IPS-18a (cell line): ENCODE data around the gene GGA3.

Experiments
- H3K27ac ChIP-seq: one replicate; pipeline ENCODE4 v1.5.1; 2013; ENCODE audit warnings: low read length
- H3K27me3 ChIP-seq: one replicate; pipeline ENCODE4 v1.6.1; 2013; ENCODE audit warnings: mild to moderate bottlenecking, low read length; ENCODE audit not compliant: control insufficient read depth, insufficient read depth
- H3K36me3 ChIP-seq: one replicate; pipeline ENCODE4 v1.6.1; 2013; ENCODE audit warnings: low read depth, low read length; ENCODE audit not compliant: control insufficient read depth
- H3K4me1 ChIP-seq: one replicate; pipeline ENCODE4 v1.6.1; 2013; ENCODE audit warnings: low read depth, low read length; ENCODE audit not compliant: control insufficient read depth
- H3K4me3 ChIP-seq: one replicate; pipeline ENCODE4 v1.5.1; 2013; ENCODE audit warnings: low read length
- H3K9ac ChIP-seq: one replicate; pipeline ENCODE4 v1.6.1; 2013; ENCODE audit warnings: mild to moderate bottlenecking, low read length, moderate library complexity
- H3K9me3 ChIP-seq: one replicate; pipeline ENCODE4 v1.6.1; 2013; ENCODE audit warnings: low read depth, low read length; ENCODE audit not compliant: control insufficient read depth

The GGA3 gene

GRCh38 chr17:75241143-75241430, 20.3 kb downstream of the GGA3 start:
- no peak overlapping the region for H3K9ac ChIP-seq
- H3K4me1 ChIP-seq = no peaks in the 10 kb centered on the region
- H3K27ac ChIP-seq = no peak overlapping the region

GRCh38 chr17:75240394-75241142, 20.8 kb downstream of the GGA3 start:
- Histone ChIP-seq H3K36me3 (peaks cover 69% of the 10 kb centered on the region), H3K27ac (no peak overlapping the region), H3K9ac (no peak overlapping the region), H3K4me1 (no peaks in the 10 kb centered on the region), H3K27me3 (no peaks in the 10 kb centered on the region), H3K4me3 (no peak overlapping the region), H3K9me3 (no peaks in the 10 kb centered on the region)

More at GRCh38 chr17:75241143-75241430, 20.3 kb downstream of the GGA3 start:
- Histone ChIP-seq H3K4me3 (no peak overlapping the region), H3K36me3 (peaks cover 69% of the 10 kb centered on the region), H3K27me3 (no peaks in the 10 kb centered on the region), H3K9me3 (no peaks in the 10 kb centered on the region)

- Histone ChIP-seq H3K36me3 (peaks cover 72% of the 10 kb centered on the region), H3K9me3 (no peaks in the 10 kb centered on the region), H3K4me3 (no peak overlapping the region), H3K27ac (no peak overlapping the region), H3K9ac (no peak overlapping the region), H3K4me1 (no peaks in the 10 kb centered on the region), H3K27me3 (no peaks in the 10 kb centered on the region)
Observed at GRCh38 chr17:75239778-75240393, 21.5 kb downstream of the GGA3 start.

- Histone ChIP-seq H3K36me3 (peaks cover 79% of the 10 kb centered on the region), H3K27ac (no peak overlapping the region), H3K4me3 (no peak overlapping the region), H3K9me3 (no peaks in the 10 kb centered on the region), H3K27me3 (no peaks in the 10 kb centered on the region), H3K9ac (no peak overlapping the region), H3K4me1 (no peaks in the 10 kb centered on the region)
Observed at GRCh38 chr17:75239214-75239613, 22.2 kb downstream of the GGA3 start.

GRCh38 chr17:75238684-75239191, 22.7 kb downstream of the GGA3 start:
- H3K9ac ChIP-seq = no peak overlapping the region
- peaks cover 78% of the 10 kb centered on the region for H3K36me3 ChIP-seq
- no peaks in the 10 kb centered on the region for H3K27me3 ChIP-seq
- no peak overlapping the region for H3K27ac ChIP-seq
- H3K9me3 ChIP-seq = no peaks in the 10 kb centered on the region
- H3K4me3 ChIP-seq = no peak overlapping the region
- H3K4me1 ChIP-seq = no peaks in the 10 kb centered on the region

- peaks cover 72% of the 10 kb centered on the region for H3K36me3 ChIP-seq
- H3K9ac ChIP-seq = no peak overlapping the region
Observed at GRCh38 chr17:75238020-75238580, 23.3 kb downstream of the GGA3 start.

GRCh38 chr17:75237100-75238014, 24.0 kb downstream of the GGA3 start:
- Histone ChIP-seq H3K4me1 (no peaks in the 10 kb centered on the region), H3K27me3 (no peaks in the 10 kb centered on the region), H3K9me3 (no peaks in the 10 kb centered on the region), H3K27ac (no peak overlapping the region), H3K9ac (no peak overlapping the region), H3K36me3 (peaks cover 72% of the 10 kb centered on the region), H3K4me3 (no peak overlapping the region)

More at GRCh38 chr17:75238020-75238580, 23.3 kb downstream of the GGA3 start:
- no peaks in the 10 kb centered on the region for H3K4me1 ChIP-seq
- H3K4me3 ChIP-seq = no peak overlapping the region
- no peaks in the 10 kb centered on the region for H3K27me3 ChIP-seq
- H3K9me3 ChIP-seq = no peaks in the 10 kb centered on the region
- no peak overlapping the region for H3K27ac ChIP-seq

- H3K36me3 ChIP-seq = peaks cover 88% of the 10 kb centered on the region
Observed at GRCh38 chr17:75232786-75233185, 28.6 kb downstream of the GGA3 start.

GRCh38 chr17:75231741-75232464, 29.5 kb downstream of the GGA3 start:
- Histone ChIP-seq H3K27ac (no peak overlapping the region), H3K9ac (no peak overlapping the region), H3K4me1 (no peaks in the 10 kb centered on the region), H3K9me3 (no peaks in the 10 kb centered on the region), H3K36me3 (peaks cover 83% of the 10 kb centered on the region), H3K4me3 (no peak overlapping the region), H3K27me3 (no peaks in the 10 kb centered on the region)

More at GRCh38 chr17:75232786-75233185, 28.6 kb downstream of the GGA3 start:
- no peaks in the 10 kb centered on the region for H3K9me3 ChIP-seq
- no peak overlapping the region for H3K9ac ChIP-seq
- no peaks in the 10 kb centered on the region for H3K4me1 ChIP-seq
- H3K27ac ChIP-seq = no peak overlapping the region
- H3K27me3 ChIP-seq = no peaks in the 10 kb centered on the region
- H3K4me3 ChIP-seq = no peak overlapping the region

GRCh38 chr17:75231071-75231470, 30.3 kb downstream of the GGA3 start:
- no peaks in the 10 kb centered on the region for H3K27me3 ChIP-seq
- H3K27ac ChIP-seq = no peak overlapping the region
- no peak overlapping the region for H3K9ac ChIP-seq
- H3K36me3 ChIP-seq = peaks cover 83% of the 10 kb centered on the region
- no peaks in the 10 kb centered on the region for H3K9me3 ChIP-seq
- H3K4me1 ChIP-seq = no peaks in the 10 kb centered on the region
- H3K4me3 ChIP-seq = no peak overlapping the region
